ENCODE data around the gene KCNH1.

Gene KCNH1

GRCh38 chr1:210689826-210690225 lies 444.1 kb downstream of the KCNH1 start:
- H3K4me3 ChIP-seq (ENCODE audit: low read depth, low read length), result no peak overlapping the region
- DNase-seq (ENCODE audit: low read depth), result no peak
- TF ChIP-seq MYC (IDR thresholded peaks at IDR 0.05; ENCODE audit: low read depth, low read length), result no peak
- no peak for TF ChIP-seq POLR2A (IDR thresholded peaks at IDR 0.05; ENCODE audit: extremely low read depth, insufficient read length)
- TF ChIP-seq, protein P1, sequence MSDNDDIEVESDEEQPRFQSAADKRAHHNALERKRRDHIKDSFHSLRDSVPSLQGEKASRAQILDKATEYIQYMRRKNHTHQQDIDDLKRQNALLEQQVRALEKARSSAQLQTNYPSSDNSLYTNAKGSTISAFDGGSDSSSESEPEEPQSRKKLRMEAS (IDR thresholded peaks at IDR 0.05; ENCODE audit: low read depth, low read length), result no peak
- no peak for TF ChIP-seq CTCF (IDR thresholded peaks at IDR 0.05; ENCODE audit: low read depth, low read length)

DNA sequence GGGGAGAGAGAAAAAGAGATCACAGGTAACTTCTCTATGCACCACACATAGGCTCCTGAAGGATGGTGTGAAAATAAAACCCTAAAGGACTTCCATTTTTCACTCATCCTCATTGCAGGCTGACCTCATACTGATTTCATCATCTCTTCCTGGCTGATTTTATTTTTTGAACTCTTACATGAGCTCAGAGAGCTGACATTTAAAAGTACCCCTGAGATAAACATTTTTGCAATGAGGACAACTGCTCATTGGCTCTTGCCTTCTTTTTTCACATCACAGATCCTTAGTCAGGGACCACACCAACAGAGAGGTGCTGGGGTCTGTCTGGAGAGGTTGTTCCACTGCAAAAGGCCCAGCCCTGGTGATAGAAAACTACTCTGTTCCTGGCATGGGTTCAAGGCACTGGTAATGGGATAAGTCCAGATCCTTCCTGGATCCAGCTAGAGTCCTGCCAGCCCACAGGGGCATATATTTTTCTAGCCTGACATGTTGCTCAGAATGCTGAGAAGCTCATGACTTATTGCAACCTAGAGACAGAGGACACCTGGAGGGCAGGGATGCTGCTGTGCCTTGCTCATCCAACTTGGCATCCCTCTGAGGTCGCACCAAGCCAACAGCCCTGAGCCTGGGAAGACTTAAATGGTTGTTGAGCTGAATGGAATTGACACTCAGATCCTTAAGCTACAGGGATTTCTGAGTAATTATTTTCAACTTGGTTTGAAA lies 445.3 kb downstream of the KCNH1 start:
- no peak overlapping the region for H3K4me3 ChIP-seq (ENCODE audit: low read depth, low read length)
- TF ChIP-seq MYC (IDR thresholded peaks at IDR 0.05; ENCODE audit: low read depth, low read length), result no peak
- no peak for TF ChIP-seq CTCF (IDR thresholded peaks at IDR 0.05; ENCODE audit: low read depth, low read length)
- TF ChIP-seq, protein P1 (IDR thresholded peaks at IDR 0.05; ENCODE audit: low read depth, low read length), result no peak
- TF ChIP-seq POLR2A (IDR thresholded peaks at IDR 0.05; ENCODE audit: extremely low read depth, insufficient read length), result no peak
- no peak for DNase-seq (ENCODE audit: low read depth)

DNA sequence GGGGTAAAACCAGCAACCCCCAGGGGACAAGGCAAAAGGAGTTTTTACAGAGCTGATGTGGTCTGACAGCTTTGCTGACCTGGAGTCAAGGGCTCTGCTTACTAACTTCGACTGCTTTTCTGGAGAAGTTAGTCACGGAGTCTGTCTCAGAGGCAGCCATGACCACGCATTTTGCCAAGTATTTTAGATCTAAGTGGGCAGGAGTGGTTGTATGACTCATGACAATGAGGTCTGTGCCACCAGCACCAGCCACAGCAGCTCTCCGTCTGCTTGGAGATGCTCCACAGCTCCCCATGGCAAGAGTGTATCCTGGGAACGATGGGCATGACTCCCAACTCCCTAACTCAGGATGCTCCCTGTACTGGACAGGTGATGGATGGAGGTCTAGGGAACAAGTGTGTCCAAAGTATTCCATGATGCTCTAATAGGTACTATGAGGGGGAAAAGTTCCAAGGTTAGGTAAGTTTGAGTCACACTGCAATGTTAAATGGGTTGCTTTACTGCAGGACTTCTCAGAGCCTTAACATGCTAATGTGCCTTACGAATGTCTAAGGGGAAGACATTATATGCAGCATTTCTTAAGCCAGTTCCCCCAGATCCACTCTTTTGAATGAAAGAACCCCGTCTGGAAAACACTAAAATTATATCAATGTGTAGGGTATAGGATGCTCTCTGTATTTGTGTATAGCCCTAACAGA lies 446.2 kb downstream of the KCNH1 start:
- TF ChIP-seq POLR2A (IDR thresholded peaks at IDR 0.05; ENCODE audit: extremely low read depth, insufficient read length), result no peak
- DNase-seq (ENCODE audit: low read depth), result peak; percentile 3
- H3K4me3 ChIP-seq (ENCODE audit: low read depth, low read length), result no peak overlapping the region

- no peak overlapping the region for H3K4me3 ChIP-seq (ENCODE audit: low read depth, low read length)
- no peak for TF ChIP-seq POLR2A (IDR thresholded peaks at IDR 0.05; ENCODE audit: extremely low read depth, insufficient read length)
- TF ChIP-seq, protein P1 (IDR thresholded peaks at IDR 0.05; ENCODE audit: low read depth, low read length), result no peak
- TF ChIP-seq CTCF (IDR thresholded peaks at IDR 0.05; ENCODE audit: low read depth, low read length), result no peak
- no peak for TF ChIP-seq MYC (IDR thresholded peaks at IDR 0.05; ENCODE audit: low read depth, low read length)
- peak; percentile 4 for DNase-seq (ENCODE audit: low read depth)
Observed at GRCh38 chr1:210686841-210687240, 447.1 kb downstream of the KCNH1 start.

- DNase-seq (ENCODE audit: low read depth), result no peak
- H3K4me3 ChIP-seq (ENCODE audit: low read depth, low read length), result no peak overlapping the region
- TF ChIP-seq CTCF (IDR thresholded peaks at IDR 0.05; ENCODE audit: low read depth, low read length), result no peak
- TF ChIP-seq MYC (IDR thresholded peaks at IDR 0.05; ENCODE audit: low read depth, low read length), result no peak
- TF ChIP-seq, protein P1 (IDR thresholded peaks at IDR 0.05; ENCODE audit: low read depth, low read length), result no peak
- no peak for TF ChIP-seq POLR2A (IDR thresholded peaks at IDR 0.05; ENCODE audit: extremely low read depth, insufficient read length)
Observed at GRCh38 chr1:210685295-210685650, 448.7 kb downstream of the KCNH1 start.

DNA sequence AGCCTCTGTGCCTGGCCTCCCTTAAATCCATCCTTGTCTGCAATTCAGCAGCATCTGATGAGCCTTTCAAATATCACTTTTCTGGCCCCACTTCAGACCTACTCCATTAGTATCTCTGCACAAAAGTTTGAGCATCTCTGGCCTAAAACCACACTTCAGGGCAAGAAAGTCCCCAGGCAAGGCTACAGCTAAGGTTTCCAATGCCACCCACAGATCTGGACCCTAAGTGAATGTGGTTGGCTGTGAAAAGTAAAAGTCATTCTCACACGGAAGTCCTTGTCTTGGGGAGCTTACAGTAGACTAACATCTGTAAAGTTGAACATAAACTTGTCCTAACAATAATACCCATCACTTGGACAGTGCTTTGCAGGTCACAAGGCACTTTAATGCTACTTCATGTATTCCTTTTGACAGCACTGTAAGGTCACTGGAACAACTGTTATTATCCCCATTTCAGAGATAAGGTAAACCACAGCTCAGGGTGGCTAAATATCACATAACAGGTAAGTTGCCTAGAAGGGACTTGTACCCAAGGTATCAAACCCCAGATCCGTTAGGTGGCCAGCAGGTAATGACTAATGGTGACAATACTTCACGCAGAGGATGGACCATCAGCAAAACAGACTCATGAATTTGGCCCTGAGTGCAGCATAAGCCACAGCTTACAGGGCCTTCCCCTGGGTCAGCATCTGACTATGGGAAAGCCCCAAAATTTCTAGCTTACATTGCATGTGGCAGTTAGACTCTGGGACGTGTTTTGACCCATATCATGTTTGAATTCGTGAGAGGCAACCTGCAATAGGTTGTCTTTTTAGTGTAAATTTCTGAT lies 449.3 kb downstream of the KCNH1 start:
- no peak for DNase-seq (ENCODE audit: low read depth)
- TF ChIP-seq POLR2A (IDR thresholded peaks at IDR 0.05; ENCODE audit: extremely low read depth, insufficient read length) (no peak), MYC (IDR thresholded peaks at IDR 0.05; ENCODE audit: low read depth, low read length) (no peak)
- H3K4me3 ChIP-seq (ENCODE audit: low read depth, low read length), result no peak overlapping the region
